ENCODE data around the gene CHSY1.
A peak's percentile ranks its signal among the peaks of the same experiment; 100 is the strongest.

CHSY1 gene

GRCh38 chr15:101210466-101210865, 41.4 kb downstream of the CHSY1 start:
- H3K4me3 ChIP-seq (ENCODE audit: low read depth, low read length), result no peak overlapping the region
- no peak for DNase-seq (ENCODE audit: low read depth)
- TF ChIP-seq, protein P1, sequence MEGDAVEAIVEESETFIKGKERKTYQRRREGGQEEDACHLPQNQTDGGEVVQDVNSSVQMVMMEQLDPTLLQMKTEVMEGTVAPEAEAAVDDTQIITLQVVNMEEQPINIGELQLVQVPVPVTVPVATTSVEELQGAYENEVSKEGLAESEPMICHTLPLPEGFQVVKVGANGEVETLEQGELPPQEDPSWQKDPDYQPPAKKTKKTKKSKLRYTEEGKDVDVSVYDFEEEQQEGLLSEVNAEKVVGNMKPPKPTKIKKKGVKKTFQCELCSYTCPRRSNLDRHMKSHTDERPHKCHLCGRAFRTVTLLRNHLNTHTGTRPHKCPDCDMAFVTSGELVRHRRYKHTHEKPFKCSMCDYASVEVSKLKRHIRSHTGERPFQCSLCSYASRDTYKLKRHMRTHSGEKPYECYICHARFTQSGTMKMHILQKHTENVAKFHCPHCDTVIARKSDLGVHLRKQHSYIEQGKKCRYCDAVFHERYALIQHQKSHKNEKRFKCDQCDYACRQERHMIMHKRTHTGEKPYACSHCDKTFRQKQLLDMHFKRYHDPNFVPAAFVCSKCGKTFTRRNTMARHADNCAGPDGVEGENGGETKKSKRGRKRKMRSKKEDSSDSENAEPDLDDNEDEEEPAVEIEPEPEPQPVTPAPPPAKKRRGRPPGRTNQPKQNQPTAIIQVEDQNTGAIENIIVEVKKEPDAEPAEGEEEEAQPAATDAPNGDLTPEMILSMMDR (IDR thresholded peaks at IDR 0.05; ENCODE audit: control insufficient read depth, extremely low read depth, insufficient read depth), result no peak

GRCh38 chr15:101210058-101210457, 41.8 kb downstream of the CHSY1 start:
- no peak for DNase-seq (ENCODE audit: low read depth)
- TF ChIP-seq, protein P1 (IDR thresholded peaks at IDR 0.05; ENCODE audit: control insufficient read depth, extremely low read depth, insufficient read depth), result no peak
- no peak overlapping the region for H3K4me3 ChIP-seq (ENCODE audit: low read depth, low read length)

GRCh38 chr15:101209285-101209845, 42.5 kb downstream of the CHSY1 start:
- no peak for DNase-seq (ENCODE audit: low read depth)
- TF ChIP-seq, protein P1 (IDR thresholded peaks at IDR 0.05; ENCODE audit: control insufficient read depth, extremely low read depth, insufficient read depth), result no peak
- H3K4me3 ChIP-seq (ENCODE audit: low read depth, low read length), result peak overlapping the region; percentile 19; the same call in 1 of the 2 replicates

DNA sequence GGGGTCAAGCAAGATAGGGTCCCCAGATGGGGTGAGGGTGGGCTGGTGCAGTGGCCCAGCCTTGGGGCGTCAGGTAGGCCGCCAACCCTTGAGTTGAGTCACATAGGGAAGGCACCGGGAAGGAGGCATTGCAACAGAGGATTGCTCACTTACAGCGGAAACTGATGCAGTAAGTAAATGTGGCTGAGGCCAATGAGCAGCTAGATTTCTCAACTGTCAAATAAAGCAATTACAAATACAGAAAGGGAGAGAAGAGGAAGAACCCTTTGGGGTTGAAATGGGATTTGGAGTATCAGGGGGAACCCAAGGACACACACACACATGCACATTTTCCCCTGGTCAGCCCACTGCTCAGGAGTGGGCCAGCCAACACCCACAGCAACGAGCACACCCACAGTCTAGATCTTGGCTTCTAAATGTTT, 44.0 kb downstream of the CHSY1 start:
- TF ChIP-seq, protein P1 (IDR thresholded peaks at IDR 0.05; ENCODE audit: control insufficient read depth, extremely low read depth, insufficient read depth), result no peak
- H3K4me3 ChIP-seq (ENCODE audit: low read depth, low read length), result no peak overlapping the region
- DNase-seq (ENCODE audit: low read depth), result no peak

DNA sequence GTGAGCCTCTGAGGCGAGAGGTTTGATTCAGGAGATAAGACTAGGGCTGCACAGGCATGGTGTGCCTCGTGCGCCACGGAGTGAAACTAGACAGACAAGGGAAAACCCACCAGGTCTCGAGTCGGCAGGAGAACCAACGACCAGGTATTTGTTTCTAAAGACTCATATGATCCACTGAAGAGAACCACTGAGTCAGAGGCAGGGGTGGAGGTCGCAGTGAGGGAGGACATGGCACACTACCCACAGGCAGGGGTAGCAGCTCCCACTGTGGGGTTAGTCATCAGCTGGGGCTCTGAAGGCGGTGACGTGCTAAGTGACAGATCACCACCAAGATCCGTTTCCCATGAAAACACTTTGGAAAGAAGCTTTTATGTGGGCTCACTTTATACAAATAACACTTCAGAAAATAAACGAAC, 45.7 kb downstream of the CHSY1 start:
- TF ChIP-seq, protein P1 (IDR thresholded peaks at IDR 0.05; ENCODE audit: control insufficient read depth, extremely low read depth, insufficient read depth), result no peak
- DNase-seq (ENCODE audit: low read depth), result no peak
- H3K4me3 ChIP-seq (ENCODE audit: low read depth, low read length), result no peak overlapping the region

GRCh38 chr15:101204739-101205535, 46.9 kb downstream of the CHSY1 start:
- DNase-seq (ENCODE audit: low read depth), result no peak
- TF ChIP-seq, protein P1 (IDR thresholded peaks at IDR 0.05; ENCODE audit: control insufficient read depth, extremely low read depth, insufficient read depth), result no peak
- no peak overlapping the region for H3K4me3 ChIP-seq (ENCODE audit: low read depth, low read length)
